ENCODE measurements around the gene IWS1.

IWS1 gene

GRCh38 chr2:127486247-127487058 lies 39.8 kb downstream of the IWS1 start:
- DNase-seq = peak; percentile 17 to 55 (median 32)

GRCh38 chr2:127485694-127486071 lies 40.6 kb downstream of the IWS1 start:
- no peak for DNase-seq

GRCh38 chr2:127485051-127485693 lies 41.1 kb downstream of the IWS1 start:
- no peak for DNase-seq

GRCh38 chr2:127482031-127482430 lies 44.3 kb downstream of the IWS1 start:
- no peak for DNase-seq

GRCh38 chr2:127479866-127480743 lies 46.2 kb downstream of the IWS1 start:
- DNase-seq = no peak

- peak; percentile 57 to 79 (median 72) for DNase-seq
Observed at GRCh38 chr2:127479219-127479825, 47.0 kb downstream of the IWS1 start.

GRCh38 chr2:127475788-127476187 lies 50.5 kb downstream of the IWS1 start:
- DNase-seq = no peak

- DNase-seq = no peak
Observed at GRCh38 chr2:127472268-127472667, 54.0 kb downstream of the IWS1 start.

- DNase-seq = no peak
Observed at GRCh38 chr2:127471286-127471988, 54.9 kb downstream of the IWS1 start.

GRCh38 chr2:127469974-127470373 lies 56.3 kb downstream of the IWS1 start:
- no peak for DNase-seq

- DNase-seq = no peak
Observed at GRCh38 chr2:127469051-127469450, 57.2 kb downstream of the IWS1 start.

GRCh38 chr2:127465258-127465657 lies 61.0 kb downstream of the IWS1 start:
- no peak for DNase-seq

GRCh38 chr2:127464470-127465257 lies 61.6 kb downstream of the IWS1 start:
- DNase-seq = no peak

GRCh38 chr2:127463155-127463991 lies 62.9 kb downstream of the IWS1 start:
- DNase-seq = no peak

- DNase-seq = no peak
Observed at GRCh38 chr2:127462461-127462860, 63.8 kb downstream of the IWS1 start.

GRCh38 chr2:127456960-127457359 lies 69.3 kb downstream of the IWS1 start:
- no peak for DNase-seq

- DNase-seq = no peak
Observed at GRCh38 chr2:127455566-127456493, 70.5 kb downstream of the IWS1 start.

- no peak for DNase-seq
Observed at GRCh38 chr2:127454595-127455565, 71.4 kb downstream of the IWS1 start.

All from suppressor macrophage treated with lipopolysaccharide for 1 hour (primary cell).